Testis (tissue), 2 donors: ENCODE data around the gene SEMA3G.

ENCODE experiments used
- CTCF ChIP-seq, 3 experiments: fragments of 450-650 bp in 2 of 3; fragments of 200-600 bp in 1 of 3; sonication (generic) in 1 of 3; IDR thresholded peaks; one replicate each; pipeline ENCODE4 v1.5.1; 2016 to 2019; ENCODE audit warnings: antibody characterized with exemption in 3 of 3, mild to moderate bottlenecking in 2 of 3, moderate library complexity in 1 of 3
- POLR2A ChIP-seq: fragments of 450-650 bp; IDR thresholded peaks from one replicate; pipeline ENCODE4 v1.6.1; 2017; ENCODE audit warnings: antibody characterized with exemption, mild to moderate bottlenecking, moderate library complexity

GRCh38 chr3:52405601-52406110 lies 39.2 kb downstream of the SEMA3G start:
- TF ChIP-seq CTCF (IDR thresholded peaks at IDR 0.05) = no peak
- TF ChIP-seq POLR2A = no peak
